ENCODE data around the gene TMED5.

GRCh38 chr1:93129507-93130099, 50.6 kb downstream of the TMED5 start:
- TF ChIP-seq CTCF (tag by site-specific recombination; IDR thresholded peaks at IDR 0.05) (no peak), BCL11A (tag by site-specific recombination; IDR thresholded peaks at IDR 0.05; ENCODE audit: low read depth) (no peak), ZNF274 (IDR thresholded peaks at IDR 0.05; ENCODE audit: low read length) (no peak), ZNF274 (tag by site-specific recombination; IDR thresholded peaks at IDR 0.05; ENCODE audit: borderline replicate concordance) (no peak)
